Ramos (cell line): ENCODE data around the gene ZNF70.

Experiments used
- in situ Hi-C: fragments of 300-500 bp; cut with MboI; formaldehyde crosslinking; loops from one replicate; pipeline ENCODE4 v1.14.3; 2022; ENCODE audit warnings: low sequenced_read_pairs; ENCODE audit not compliant: unreplicated experiment

ZNF70 gene

DNA sequence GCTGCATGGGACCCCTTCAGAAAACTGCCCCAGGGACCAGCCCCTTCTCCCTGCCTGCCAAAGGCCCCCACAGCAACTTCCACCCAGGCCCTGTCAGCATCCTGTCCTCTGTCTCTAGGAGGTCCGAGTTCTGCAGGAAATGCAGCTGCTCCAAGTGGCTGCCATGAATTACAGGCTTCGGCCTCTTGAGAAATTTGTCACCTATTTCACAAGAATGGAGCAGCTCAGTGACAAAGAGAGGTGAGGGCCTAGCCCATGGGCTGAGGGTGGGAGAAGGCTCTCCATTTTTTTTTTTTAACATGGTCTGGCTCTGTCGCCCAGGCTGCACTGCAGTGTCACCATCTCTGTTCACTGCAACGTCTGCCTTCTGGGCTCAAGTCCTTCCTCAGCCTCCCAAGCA lies 52.8 kb downstream of the ZNF70 start:
- in situ Hi-C loops, result no loop called here

DNA sequence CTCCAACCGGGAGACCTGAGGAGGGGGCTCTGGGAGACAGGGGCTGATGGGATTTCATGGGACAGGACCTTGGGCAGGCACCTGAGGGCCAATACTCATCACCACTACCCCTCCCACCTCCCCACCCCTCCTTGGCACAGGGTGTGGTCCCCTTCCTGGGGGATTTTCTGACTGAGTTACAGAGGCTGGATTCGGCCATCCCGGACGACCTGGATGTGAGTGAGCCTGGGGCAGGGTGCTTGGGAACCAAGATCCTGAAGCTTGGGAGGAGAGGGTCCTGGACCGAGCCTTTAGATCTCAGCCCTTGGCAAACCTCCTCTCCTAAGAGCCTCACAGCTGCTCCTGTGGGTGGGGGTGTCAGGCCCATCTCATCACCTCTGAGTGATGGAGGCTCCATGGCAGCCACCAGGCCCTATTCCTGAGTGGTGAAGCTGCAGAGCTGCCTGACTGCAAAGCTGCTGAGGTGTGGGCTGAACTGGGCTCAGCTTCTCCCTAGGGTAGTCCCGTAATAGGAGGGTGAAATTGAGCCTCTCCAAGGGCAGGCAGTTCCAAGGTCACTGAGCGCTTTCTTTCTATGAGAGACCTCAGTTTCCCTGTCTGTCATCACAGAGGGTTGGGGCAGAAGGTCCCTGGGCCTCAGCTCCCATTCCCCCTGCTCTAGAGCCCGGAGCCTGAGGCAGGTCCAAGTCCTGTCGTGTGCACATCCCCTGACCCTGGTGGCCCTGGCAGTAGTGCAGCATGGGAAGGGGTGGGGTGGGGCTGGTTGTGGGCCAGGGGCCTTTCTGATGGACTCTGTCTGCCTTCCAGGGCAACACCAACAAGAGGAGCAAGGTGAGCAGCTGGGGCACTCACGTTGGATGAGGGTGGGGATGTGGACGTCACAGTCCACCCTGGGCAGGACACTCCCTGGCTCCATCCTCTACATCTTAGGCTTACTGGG lies 53.6 kb downstream of the ZNF70 start:
- in situ Hi-C loops, result no loop called here

DNA sequence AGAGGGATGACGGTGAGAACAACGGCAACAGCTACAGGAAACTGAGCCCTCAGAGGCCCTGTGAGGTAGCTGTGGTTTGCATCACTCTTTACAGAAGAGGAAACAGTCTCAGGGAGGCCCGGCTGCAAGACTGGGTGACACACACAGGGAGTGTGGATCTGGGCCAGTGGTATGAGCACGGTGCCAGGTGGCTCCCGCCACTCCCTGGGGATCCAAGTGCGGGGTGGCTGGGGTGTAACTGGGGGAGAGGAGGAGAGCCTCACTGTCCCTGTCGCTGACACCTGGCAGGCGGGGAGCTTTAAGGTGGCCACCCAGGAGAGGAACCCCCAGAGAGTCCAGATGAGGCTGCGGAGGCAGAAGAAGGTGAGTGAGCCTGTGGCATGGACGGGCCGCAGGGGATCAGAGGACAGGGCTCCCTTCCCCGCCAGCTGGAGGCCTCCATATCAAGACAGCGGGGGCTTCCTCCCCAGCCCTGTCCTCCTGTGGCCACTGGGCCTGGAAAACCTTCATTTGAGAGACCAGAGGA lies 54.5 kb downstream of the ZNF70 start:
- in situ Hi-C loops, result no loop called here

DNA sequence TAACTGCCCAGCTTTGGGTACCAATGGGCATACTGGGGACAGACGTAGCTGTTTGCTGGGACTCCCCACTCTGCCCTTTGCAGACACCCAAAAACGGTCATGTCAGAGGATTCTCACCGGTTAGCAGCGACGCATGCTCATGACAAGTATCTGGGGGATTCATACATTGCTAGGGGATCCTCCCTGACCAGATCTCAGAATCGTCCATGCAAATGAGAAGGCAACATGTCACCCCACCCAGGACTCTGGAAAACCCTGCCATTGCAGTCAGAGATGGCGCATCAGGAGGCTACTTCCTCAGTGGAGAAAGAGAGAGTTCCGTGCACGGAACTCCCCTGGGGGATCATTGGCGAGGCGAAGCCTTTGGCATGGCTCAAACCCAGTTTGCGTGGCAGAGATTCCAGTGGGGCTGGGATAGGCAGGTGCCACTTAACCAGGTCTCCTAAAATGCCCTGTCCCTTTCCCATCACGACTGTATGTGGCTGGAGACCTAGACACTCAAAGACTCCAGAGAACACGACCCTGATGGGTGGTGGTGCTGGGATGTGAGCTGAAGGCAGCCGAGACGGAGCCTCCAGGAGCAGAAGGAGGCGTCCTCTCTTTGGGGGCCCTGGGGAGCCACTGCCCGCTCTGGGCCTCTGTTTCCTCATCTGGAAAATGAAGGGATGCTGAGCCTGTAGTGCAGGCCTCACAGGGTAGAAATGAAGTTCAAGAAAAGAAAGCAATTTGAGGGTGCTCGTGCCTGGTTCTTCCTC lies 55.2 kb downstream of the ZNF70 start:
- in situ Hi-C loops, result no loop called here

DNA sequence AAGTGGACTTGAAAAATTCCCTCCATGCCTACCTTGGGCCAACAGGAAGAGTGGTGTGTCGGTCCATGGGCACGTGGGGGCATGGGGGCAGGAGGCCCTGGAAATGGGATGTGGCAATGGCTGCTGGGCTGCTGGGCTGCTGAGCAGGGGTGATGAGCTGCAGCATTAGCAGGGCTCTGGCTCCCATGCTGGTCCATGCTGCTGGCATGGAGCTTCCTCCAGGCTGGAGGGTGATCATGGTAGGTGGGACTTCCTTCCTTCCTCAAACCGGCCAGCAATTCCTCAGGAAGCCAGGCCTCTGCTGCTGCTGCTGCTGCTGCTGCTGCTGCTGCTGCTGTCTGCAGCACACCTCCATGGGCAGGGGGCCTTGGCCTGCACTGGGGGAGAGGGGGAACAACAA lies 55.8 kb downstream of the ZNF70 start:
- in situ Hi-C loops, result no loop called here

DNA sequence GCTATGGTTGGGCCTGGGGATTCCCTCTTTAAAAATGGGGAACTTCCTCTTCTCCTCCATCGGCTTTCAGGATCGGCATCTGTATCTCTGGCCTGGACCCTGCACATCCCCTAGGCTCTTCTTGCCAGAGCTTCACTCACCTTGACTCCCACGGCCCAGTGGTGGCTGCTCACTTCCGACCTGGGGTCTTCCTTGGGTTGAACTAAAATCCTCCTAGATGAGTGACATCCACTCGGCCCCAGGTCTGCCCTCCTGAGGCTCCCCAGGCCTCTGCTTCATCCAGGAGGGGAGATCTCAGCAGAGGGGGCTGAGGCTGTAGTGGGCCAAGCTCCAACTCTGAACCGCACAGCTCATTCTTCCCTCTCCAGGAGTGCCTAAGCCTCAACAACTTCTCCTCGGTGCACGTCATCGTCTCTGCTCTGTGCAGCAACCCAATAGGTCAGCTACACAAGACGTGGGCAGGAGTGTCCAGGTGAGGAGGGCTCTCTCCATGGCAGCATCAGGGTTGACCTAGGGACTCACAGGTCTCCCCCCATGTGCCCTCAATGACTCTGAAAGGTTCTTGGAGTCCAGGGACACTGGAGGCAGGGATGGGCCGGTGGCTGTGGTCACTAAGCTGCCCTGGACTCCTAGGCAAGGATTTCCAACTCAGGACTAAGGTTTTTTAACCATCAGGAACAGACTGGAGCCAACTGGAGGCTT lies 56.8 kb downstream of the ZNF70 start:
- in situ Hi-C loops, result no loop called here

DNA sequence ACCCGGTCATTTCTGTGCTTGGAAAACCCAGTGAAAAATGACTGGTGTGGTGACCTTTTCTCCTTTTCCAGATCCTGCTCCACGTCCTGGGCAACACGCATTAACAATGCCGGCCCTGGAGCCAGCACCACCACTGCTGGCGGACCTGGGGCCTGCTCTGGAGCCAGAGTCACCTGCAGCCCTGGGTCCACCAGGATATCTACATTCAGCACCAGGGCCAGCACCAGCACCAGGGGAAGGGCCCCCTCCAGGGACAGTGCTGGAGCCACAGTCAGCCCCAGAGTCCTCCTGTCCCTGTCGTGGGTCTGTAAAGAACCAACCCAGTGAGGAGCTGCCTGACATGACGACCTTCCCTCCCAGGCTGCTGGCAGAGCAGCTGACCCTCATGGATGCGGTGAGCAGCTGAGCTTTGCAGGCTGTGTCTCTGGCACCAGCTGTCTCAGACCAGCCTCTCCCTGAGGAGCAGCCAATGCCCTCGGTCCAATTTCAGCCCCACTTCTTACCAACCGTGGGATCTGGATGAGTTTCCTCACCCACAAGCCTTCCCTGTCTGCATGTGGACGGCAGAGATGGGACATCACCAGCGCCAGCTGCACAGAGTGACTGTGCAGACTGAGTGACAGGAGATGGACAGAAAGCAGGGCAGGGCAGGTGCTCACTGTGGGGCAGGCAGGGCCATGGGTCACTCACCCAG lies 58.2 kb downstream of the ZNF70 start:
- in situ Hi-C loops, result no loop called here

DNA sequence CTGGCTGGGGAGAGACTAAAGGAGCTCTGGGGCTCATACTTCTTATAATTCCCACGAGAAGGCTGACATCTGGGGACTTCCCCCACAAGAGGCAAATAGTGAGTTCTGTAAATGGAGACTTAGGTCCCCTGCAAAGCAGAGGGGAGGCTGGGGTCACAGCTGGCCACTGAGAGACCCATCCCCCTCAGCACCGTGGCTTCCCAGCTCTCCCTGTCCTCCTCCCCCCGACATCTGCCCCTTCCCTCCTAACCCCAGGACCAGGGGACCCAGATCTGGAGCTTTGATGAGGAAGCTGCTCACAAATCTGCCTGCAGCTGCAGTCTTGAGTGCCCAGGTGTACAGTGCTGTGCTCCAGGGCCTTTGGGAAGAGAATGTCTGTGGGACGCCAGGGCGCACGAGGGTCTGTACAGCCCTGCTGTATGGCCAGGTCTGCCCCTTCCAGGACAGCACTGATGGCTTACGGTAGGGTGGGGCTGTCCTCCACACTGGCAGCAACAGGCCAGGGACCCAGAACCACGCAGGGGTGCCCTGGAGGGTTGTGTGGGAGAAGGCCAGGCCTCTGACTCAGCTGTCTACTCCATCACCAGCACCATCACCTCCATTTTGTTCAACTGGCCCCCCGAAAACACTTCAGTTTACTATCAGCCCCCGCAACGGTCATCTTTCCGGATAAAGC lies 59.0 kb downstream of the ZNF70 start:
- in situ Hi-C loops, result no loop called here

DNA sequence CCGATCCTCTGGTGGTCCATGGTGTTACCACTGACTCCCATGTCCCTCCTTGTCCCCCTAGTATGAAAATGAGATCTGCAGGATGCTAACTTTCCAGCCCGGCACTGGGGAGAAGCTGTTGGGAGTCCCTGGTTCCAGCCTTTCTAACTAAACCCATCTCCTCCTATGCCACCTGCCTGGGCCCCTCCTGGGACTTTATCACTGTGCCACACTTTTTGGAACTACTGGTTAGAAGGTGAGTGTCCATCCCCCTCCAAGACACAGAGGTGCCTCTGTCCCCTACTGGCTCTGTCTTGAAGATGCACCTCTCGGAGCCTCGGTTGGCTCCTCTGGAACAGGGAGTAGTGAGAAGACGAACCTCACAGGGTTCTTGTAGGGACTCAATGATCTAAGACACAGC lies 60.2 kb downstream of the ZNF70 start, which contains the start of gene RGL4:
Gene RGL4 (plus strand): TSS at position 301 of the 400 bp plus-strand sequence. CDS start 1,018 bp downstream, outside the sequence.
- in situ Hi-C loops, result no loop called here

DNA sequence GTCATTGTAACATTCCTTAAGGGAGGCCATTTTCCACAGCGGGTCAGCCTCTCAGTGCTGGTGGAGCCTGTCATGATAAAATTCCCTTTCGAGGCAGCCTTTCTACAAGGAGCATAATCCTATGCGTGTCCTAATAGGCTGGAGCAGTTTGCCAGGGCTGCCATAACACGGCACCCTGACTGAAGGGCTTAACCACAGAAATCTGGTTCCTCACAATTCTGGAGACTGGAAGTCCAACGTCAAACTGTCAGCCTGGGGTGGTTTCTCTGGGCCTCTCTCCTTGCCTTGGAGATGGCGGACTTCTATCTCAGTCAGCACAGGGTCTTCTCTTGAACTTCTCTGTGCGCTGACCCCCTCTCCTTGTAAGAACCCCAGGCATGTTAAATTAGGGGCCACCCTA lies 61.5 kb downstream of the ZNF70 start:
- in situ Hi-C loops, result no loop called here
